Neural cell (in vitro differentiated cells): ENCODE results near the gene MXI1.

ENCODE experiments used
- CTCF ChIP-seq: fragments of 450-650 bp; IDR thresholded peaks from 2 replicates; pipeline ENCODE4 v1.5.1; 2014; ENCODE audit warnings: antibody characterized with exemption, mild to moderate bottlenecking, moderate library complexity; ENCODE audit not compliant: poor library complexity, severe bottlenecking
- MXI1 ChIP-seq: fragments of 450-650 bp; conservative IDR thresholded peaks from 2 replicates; pipeline ENCODE4 v1.6.1; 2014; ENCODE audit warnings: antibody characterized with exemption, mild to moderate bottlenecking; ENCODE audit not compliant: poor library complexity, severe bottlenecking
- POLR2AphosphoS5 ChIP-seq: IDR thresholded peaks from 2 replicates; pipeline ENCODE4 v1.6.1; 2012
- RAD21 ChIP-seq: fragments of 450-650 bp; conservative IDR thresholded peaks from 2 replicates; pipeline ENCODE4 v1.6.1; 2014; ENCODE audit warnings: antibody characterized with exemption, mild to moderate bottlenecking, moderate library complexity
- SMC3 ChIP-seq: fragments of 450-650 bp; conservative IDR thresholded peaks from 2 replicates; pipeline ENCODE4 v1.6.1; 2014; ENCODE audit warnings: antibody characterized with exemption, mild to moderate bottlenecking, moderate library complexity; ENCODE audit not compliant: poor library complexity
- TAF1 ChIP-seq: IDR thresholded peaks from 2 replicates; pipeline ENCODE4 v1.6.1; 2012; ENCODE audit warnings: low read depth

GRCh38 chr10:110274647-110275046 is 67.2 kb downstream of the MXI1 start:
- no peak for TF ChIP-seq CTCF
- TF ChIP-seq RAD21, result no peak
- TF ChIP-seq MXI1, result no peak
- no peak for TF ChIP-seq TAF1
- TF ChIP-seq POLR2AphosphoS5, result no peak
- no peak for TF ChIP-seq SMC3
